DOHH2 (cell line): ENCODE results near the gene ZSWIM5.

ENCODE experiments used
- EZH2phosphoT487 ChIP-seq: fragments of 200-600 bp; sonication (generic); IDR thresholded peaks from 2 replicates; pipeline ENCODE4 v1.6.1; 2017; ENCODE audit warnings: borderline replicate concordance, mild to moderate bottlenecking, antibody characterized with exemption, low read length, moderate library complexity, mixed read lengths
- TF ChIP-seq, protein P1 (sequence below): fragments of 200-600 bp; sonication (generic); IDR thresholded peaks from one replicate; pipeline ENCODE4 v1.5.1; 2014; ENCODE audit warnings: antibody characterized with exemption, mild to moderate bottlenecking, low read depth, low read length; ENCODE audit not compliant: poor library complexity, severe bottlenecking

DNA sequence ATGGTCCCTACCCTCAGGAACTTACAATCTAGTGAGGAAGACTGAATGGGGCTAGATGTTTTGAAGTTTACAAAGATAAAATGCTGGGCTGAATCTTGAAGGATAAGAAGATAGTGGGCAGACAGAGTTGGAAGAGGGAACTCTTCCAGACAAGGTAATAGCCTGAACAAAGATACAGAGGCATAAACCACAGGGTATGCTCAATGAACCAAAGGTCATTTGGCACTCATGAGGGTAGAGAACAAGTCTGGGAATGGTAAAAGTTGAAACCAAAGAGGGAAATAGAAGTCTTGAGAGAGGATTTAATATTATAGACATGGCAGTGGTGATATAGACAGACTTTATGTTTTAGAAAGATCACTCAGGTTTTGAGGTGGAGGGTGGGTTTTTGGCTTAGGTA, 48.1 kb upstream of the ZSWIM5 start:
- TF ChIP-seq, protein P1, sequence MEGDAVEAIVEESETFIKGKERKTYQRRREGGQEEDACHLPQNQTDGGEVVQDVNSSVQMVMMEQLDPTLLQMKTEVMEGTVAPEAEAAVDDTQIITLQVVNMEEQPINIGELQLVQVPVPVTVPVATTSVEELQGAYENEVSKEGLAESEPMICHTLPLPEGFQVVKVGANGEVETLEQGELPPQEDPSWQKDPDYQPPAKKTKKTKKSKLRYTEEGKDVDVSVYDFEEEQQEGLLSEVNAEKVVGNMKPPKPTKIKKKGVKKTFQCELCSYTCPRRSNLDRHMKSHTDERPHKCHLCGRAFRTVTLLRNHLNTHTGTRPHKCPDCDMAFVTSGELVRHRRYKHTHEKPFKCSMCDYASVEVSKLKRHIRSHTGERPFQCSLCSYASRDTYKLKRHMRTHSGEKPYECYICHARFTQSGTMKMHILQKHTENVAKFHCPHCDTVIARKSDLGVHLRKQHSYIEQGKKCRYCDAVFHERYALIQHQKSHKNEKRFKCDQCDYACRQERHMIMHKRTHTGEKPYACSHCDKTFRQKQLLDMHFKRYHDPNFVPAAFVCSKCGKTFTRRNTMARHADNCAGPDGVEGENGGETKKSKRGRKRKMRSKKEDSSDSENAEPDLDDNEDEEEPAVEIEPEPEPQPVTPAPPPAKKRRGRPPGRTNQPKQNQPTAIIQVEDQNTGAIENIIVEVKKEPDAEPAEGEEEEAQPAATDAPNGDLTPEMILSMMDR: no peak
- TF ChIP-seq EZH2phosphoT487: no peak
